Osteoblast (primary cell): ENCODE results near the gene ZNF142. TPM values are rescaled to one million over a fixed set of nuclear protein-coding genes. Genes with fewer than 3 reads are reported as not detected.
A peak's percentile ranks its signal among the peaks of the same experiment; 100 is the strongest.

Source experiments
- DNase-seq: peaks from one replicate; pipeline ENCODE4 v3.0.0; 2011; ENCODE audit warnings: low spot score, mixed read lengths; ENCODE audit not compliant: insufficient read length; ENCODE audit errors: missing footprints
- H2AFZ ChIP-seq: 2 replicates; pipeline ENCODE4 v1.6.0; 2011; ENCODE audit warnings: mild to moderate bottlenecking, low read length
- H3K27ac ChIP-seq: 2 replicates; pipeline ENCODE4 v1.5.1; 2011; ENCODE audit warnings: mild to moderate bottlenecking, low read depth, low read length, moderate library complexity
- H3K27me3 ChIP-seq: 2 replicates; pipeline ENCODE4 v1.6.0; 2012; ENCODE audit warnings: mild to moderate bottlenecking, control low read depth, inconsistent platforms, low read length, moderate library complexity; ENCODE audit not compliant: insufficient read depth
- H3K36me3 ChIP-seq: 2 replicates; pipeline ENCODE4 v1.5.1; 2011; ENCODE audit warnings: mild to moderate bottlenecking, low read length, control low read depth, moderate library complexity; ENCODE audit not compliant: insufficient read depth
- H3K4me1 ChIP-seq: 2 replicates; pipeline ENCODE4 v1.5.1; 2011; ENCODE audit warnings: mild to moderate bottlenecking, low read length, control low read depth, moderate library complexity; ENCODE audit not compliant: insufficient read depth
- H3K4me2 ChIP-seq: 2 replicates; pipeline ENCODE4 v1.6.0; 2011; ENCODE audit warnings: mild to moderate bottlenecking, low read length; ENCODE audit not compliant: insufficient read depth
- H3K4me3 ChIP-seq: fragments of 200-600 bp; sonication (generic); 3 replicates; pipeline ENCODE4 v1.5.1; 2012; ENCODE audit warnings: mild to moderate bottlenecking, low read length, inconsistent platforms; ENCODE audit not compliant: insufficient read depth
- H3K79me2 ChIP-seq: 2 replicates; pipeline ENCODE4 v1.6.0; 2012; ENCODE audit warnings: mild to moderate bottlenecking, low read length, control low read depth, inconsistent platforms; ENCODE audit not compliant: insufficient read depth
- H3K9me3 ChIP-seq: 2 replicates; pipeline ENCODE4 v1.5.1; 2011; ENCODE audit warnings: low read depth, low read length, control low read depth
- H4K20me1 ChIP-seq: 2 replicates; pipeline ENCODE4 v1.6.0; 2012; ENCODE audit warnings: mild to moderate bottlenecking, low read length, control low read depth; ENCODE audit not compliant: insufficient read depth
- total RNA-seq: library from RNA; depleted of rRNA; stranded (reverse); fragments of >200 nt; gene quantifications from 2 replicates; pipeline ENCODE4 v1.2.3, GENCODE V29; 2012
- TF ChIP-seq, protein P1 (sequence below): IDR thresholded peaks from 2 replicates; pipeline ENCODE4 v1.5.1; 2011; ENCODE audit warnings: mild to moderate bottlenecking, low read depth, low read length, moderate library complexity; ENCODE audit errors: extremely low read depth

Gene ZNF142
- 14.8 and 16.8 TPM in 2 replicates for total RNA-seq

DNA sequence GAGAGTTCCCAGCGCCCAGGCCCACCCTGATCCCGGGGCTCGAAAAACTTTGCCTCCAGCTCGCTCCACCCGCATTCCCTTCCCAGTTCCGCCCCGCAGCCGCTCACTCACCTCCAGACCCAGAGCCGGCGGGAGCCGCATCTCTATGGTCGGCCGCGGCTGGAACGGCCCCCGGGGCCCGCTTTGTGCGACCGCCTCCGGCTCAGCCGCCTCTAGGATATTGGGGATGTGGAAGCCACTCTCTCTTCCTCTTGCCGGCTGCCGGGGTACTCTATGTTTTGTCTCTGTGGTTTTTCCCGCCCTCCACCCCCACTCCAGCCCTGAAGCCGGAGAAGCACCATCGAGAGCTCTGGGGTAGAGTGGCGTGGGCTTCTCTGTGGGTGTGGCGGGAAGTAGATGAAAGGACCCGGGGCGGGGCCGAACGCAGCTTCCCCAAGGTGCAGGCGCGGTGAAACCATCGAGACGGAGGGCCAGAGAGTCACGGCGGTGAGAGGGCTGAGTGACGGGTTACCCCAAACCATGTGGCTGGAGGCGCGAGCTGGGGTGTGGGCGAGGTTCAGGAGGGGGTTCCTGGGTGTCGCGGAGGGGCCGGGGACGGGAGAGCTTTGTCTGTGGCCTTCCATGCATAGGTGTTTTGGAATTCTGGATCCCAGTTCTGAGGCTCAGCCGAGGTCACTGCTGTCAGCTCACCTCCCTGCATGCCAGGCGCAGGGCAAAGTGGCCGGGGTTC lies at the start of gene ZNF142, which contains the start of gene BCS1L:
Gene ZNF142, minus strand, starts transcription at position 366 of the 730 bp plus-strand sequence. CDS start 3,194 bp downstream, outside the sequence.
Gene BCS1L, plus strand, starts transcription at position 426 of the 730 bp plus-strand sequence. CDS start 1,305 bp downstream, outside the sequence.
- H3K27me3 ChIP-seq, result no peaks in the 10 kb centered on the region
- TF ChIP-seq, protein P1, sequence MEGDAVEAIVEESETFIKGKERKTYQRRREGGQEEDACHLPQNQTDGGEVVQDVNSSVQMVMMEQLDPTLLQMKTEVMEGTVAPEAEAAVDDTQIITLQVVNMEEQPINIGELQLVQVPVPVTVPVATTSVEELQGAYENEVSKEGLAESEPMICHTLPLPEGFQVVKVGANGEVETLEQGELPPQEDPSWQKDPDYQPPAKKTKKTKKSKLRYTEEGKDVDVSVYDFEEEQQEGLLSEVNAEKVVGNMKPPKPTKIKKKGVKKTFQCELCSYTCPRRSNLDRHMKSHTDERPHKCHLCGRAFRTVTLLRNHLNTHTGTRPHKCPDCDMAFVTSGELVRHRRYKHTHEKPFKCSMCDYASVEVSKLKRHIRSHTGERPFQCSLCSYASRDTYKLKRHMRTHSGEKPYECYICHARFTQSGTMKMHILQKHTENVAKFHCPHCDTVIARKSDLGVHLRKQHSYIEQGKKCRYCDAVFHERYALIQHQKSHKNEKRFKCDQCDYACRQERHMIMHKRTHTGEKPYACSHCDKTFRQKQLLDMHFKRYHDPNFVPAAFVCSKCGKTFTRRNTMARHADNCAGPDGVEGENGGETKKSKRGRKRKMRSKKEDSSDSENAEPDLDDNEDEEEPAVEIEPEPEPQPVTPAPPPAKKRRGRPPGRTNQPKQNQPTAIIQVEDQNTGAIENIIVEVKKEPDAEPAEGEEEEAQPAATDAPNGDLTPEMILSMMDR, result no peak
- H4K20me1 ChIP-seq, result no peaks in the 10 kb centered on the region
- DNase-seq, result peak; percentile 95
- no peaks in the 10 kb centered on the region for H3K9me3 ChIP-seq
- H3K36me3 ChIP-seq, result peaks cover 68% of the 10 kb centered on the region
- peaks cover 42% of the 10 kb centered on the region for H3K79me2 ChIP-seq
- peak within 1 kb of the TSS; percentile 82 for H3K4me3 ChIP-seq
- peak within 1 kb of the TSS; percentile 88 for H3K4me2 ChIP-seq
- peak within 1 kb of the TSS; percentile 92 for H2AFZ ChIP-seq
- peaks cover 10% of the 10 kb centered on the region for H3K4me1 ChIP-seq
- H3K27ac ChIP-seq, result peak within 1 kb of the TSS; percentile 56

- H2AFZ ChIP-seq, result no peak overlapping the region
- no peak overlapping the region for H3K4me2 ChIP-seq
- H3K27ac ChIP-seq, result no peak overlapping the region
- peaks cover 4% of the 10 kb centered on the region for H4K20me1 ChIP-seq
- H3K79me2 ChIP-seq, result peaks cover 17% of the 10 kb centered on the region
- no peak for DNase-seq
- H3K36me3 ChIP-seq, result no peaks in the 10 kb centered on the region
- no peaks in the 10 kb centered on the region for H3K27me3 ChIP-seq
- H3K4me3 ChIP-seq, result no peak overlapping the region
- peaks cover 9% of the 10 kb centered on the region for H3K4me1 ChIP-seq
- TF ChIP-seq, protein P1, result no peak
- H3K9me3 ChIP-seq, result no peaks in the 10 kb centered on the region
Measured at GRCh38 chr2:218708086-218708485, 48.7 kb upstream of the ZNF142 start.

DNA sequence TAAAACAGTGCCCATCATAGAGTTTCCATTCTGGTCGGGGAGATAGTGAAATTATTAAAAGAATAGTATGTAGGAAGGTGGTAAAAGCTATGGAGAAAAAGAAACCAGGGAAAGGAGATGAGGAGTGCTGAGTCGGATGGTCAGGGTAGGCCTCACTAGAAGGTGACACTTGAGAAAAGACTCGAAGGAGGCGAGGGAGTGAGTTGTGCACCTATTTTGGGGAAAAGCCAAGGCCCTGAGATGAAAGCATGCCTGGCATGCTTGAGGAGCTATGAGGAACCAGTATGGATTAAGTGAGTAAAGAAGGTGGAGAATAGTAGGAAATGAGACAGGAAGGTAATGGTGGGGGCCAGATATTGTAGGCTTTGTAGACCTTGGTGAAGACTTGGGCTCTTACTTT lies 43.9 kb upstream of the ZNF142 start:
- H3K79me2 ChIP-seq, result no peaks in the 10 kb centered on the region
- TF ChIP-seq, protein P1, result no peak
- H2AFZ ChIP-seq, result no peak overlapping the region
- no peak overlapping the region for H3K27ac ChIP-seq
- peaks cover 2% of the 10 kb centered on the region for H3K4me1 ChIP-seq
- no peak for DNase-seq
- peaks cover 13% of the 10 kb centered on the region for H3K36me3 ChIP-seq
- no peaks in the 10 kb centered on the region for H3K9me3 ChIP-seq
- no peaks in the 10 kb centered on the region for H3K27me3 ChIP-seq
- no peak overlapping the region for H3K4me2 ChIP-seq
- no peak overlapping the region for H3K4me3 ChIP-seq
- no peaks in the 10 kb centered on the region for H4K20me1 ChIP-seq

DNA sequence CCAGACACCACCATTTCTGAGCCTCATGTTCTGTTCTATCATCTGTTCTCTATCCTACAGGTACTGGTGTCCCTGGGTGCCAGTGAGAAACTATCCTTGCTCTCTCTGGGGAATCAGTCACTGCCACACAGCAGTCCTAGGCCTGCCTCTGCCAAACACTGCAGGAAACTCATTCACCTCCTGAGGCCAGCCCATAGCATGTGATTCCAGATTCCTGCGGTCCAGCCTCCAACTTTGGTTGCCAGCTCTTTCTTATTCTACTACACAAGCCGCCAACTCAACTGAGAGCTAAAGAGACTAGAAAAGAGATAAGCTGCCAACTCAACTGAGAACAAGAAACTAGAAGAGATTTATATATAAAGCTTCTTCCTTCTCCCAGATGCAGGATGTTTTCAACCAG lies 42.4 kb upstream of the ZNF142 start:
- peaks cover 27% of the 10 kb centered on the region for H3K36me3 ChIP-seq
- H4K20me1 ChIP-seq, result no peaks in the 10 kb centered on the region
- peaks cover 2% of the 10 kb centered on the region for H3K4me1 ChIP-seq
- H3K4me3 ChIP-seq, result no peak overlapping the region
- H3K79me2 ChIP-seq, result no peaks in the 10 kb centered on the region
- no peak overlapping the region for H3K27ac ChIP-seq
- no peaks in the 10 kb centered on the region for H3K27me3 ChIP-seq
- H3K9me3 ChIP-seq, result no peaks in the 10 kb centered on the region
- H3K4me2 ChIP-seq, result no peak overlapping the region
- TF ChIP-seq, protein P1, result no peak
- DNase-seq, result no peak
- H2AFZ ChIP-seq, result no peak overlapping the region
